ENCODE measurements around the gene PLA2G1B.
A peak's percentile ranks its signal among the peaks of the same experiment; 100 is the strongest.
"Not testable (repeated sequence)": the region's sequence is repeated elsewhere in the genome, so short reads cannot be mapped to it uniquely, and the experiment has no call there.

The PLA2G1B gene

GRCh38 chr12:120358412-120359100, 31.0 kb upstream of the PLA2G1B start:
- DNase-seq (ENCODE audit: low spot score) = no peak

DNA sequence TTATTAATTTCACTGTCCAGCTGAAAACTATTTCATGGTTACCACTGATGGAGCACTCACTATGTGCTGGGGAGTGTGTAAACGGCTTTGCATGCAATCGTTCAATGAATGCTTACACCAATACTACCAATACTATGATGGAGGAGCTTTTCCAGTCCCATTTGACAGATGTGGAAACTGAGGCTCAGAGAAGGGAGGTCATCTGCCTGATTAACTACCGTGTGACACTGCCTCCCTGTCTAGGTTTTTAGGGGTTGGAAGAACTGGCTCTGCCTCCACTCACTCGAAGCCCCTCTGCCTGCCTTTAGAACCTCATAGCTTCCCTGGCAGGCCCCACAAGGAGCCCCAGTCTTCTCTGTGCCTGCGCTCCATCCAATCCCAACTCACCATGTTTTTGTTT, 29.5 kb upstream of the PLA2G1B start:
- no peak for DNase-seq (ENCODE audit: low spot score)

DNA sequence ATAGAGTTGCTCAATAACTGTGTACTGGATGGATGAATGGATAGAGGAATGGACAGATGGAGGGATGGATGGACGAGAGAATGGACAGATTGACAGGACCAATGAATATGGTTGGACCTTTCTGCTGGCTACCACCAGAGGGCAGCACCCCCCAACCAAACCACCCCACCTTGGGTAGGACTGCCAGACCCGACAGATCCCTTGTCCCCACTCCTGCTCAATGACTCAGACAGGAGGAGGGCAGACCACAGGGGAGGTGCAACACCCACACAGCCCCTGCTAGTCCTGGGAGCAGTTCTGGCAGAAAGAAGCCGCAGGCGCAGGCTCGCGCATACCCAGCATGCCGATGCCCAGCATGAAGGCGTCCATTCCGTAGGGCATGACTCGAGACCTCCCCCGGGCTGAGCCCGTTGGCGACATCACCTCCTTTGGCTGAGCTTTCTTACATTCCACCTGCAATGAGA, 29.0 kb upstream of the PLA2G1B start:
- DNase-seq (ENCODE audit: low spot score) = peak; percentile 62

- no peak for DNase-seq (ENCODE audit: low spot score)
Observed at GRCh38 chr12:120353556-120354317, 26.2 kb upstream of the PLA2G1B start.

DNA sequence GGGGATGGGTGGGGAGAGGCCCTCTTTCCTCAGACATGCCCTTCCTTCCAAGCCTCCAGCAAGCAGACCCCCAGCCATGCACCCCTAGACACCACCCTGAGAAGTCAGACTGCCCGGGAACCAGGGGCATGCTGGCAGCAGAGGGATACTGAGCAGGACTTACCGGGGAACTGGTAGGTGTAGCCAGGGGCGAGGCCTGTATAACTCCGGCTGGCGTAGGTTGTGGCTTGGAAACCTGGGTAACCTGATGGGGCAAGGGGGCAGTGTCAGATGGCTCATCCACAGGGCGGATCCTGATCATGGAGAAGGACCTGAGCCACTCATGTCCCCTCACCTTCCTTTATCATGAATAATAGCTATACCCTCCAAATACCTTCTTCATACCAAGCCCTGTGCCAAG, 25.6 kb upstream of the PLA2G1B start:
- no peak for DNase-seq (ENCODE audit: low spot score)

DNA sequence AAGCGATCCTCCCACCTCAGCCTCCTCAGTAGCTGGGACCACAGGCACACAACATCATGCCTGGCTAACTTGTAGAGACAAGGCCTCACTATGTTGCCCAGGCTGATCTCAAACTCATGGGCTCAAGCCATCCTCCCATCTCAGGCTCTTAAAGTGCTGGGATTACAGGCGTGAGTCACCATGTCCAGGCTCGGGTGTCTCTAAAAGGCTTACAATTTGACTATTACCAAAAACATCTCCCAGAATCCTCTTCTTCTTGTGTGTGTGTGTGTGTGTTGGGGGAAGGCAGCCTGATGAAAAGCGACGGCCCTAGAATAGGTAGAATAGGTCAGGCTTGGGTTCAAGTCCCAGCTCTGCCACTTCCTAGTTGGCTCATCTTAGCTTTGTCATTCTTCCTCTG, 24.5 kb upstream of the PLA2G1B start:
- DNase-seq (ENCODE audit: low spot score) = no peak

DNA sequence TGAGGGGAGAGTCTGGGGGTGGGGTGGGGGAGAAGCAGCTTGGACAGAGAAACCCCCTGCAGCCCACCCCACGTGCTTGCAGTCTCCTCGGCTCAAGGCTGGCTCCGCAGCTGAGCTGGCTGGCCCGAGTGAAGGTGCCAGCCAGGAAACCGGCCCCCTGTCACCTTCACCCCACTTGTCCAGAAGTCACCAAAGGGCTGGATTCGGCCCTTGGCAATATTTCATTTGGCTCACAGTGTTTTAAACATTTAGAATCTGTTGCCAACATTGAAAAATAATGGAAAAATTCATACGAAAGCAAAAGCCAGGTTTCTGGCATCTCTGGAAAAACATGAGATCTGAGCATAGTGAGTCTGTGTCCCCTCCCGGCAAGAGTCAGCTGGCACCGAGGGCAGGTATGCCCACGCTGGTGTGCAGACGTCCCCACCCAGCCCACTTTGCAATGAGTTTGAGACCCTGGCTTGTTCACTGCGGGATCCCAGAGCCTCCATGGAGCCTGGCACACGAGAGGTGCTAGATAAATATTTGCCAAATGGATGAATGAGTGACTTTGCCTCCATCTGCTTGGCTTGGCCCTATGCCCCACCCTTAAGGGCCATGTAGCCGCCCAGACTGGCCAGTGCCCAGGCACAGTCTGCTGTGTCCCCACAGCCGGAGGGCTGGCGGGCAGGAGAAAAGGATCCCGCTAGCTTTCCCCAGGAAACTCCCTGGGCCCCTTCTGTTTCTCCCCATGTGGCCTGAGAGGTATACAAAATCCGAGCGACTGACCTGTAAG, 23.2 kb upstream of the PLA2G1B start:
- no peak for DNase-seq (ENCODE audit: low spot score)

DNA sequence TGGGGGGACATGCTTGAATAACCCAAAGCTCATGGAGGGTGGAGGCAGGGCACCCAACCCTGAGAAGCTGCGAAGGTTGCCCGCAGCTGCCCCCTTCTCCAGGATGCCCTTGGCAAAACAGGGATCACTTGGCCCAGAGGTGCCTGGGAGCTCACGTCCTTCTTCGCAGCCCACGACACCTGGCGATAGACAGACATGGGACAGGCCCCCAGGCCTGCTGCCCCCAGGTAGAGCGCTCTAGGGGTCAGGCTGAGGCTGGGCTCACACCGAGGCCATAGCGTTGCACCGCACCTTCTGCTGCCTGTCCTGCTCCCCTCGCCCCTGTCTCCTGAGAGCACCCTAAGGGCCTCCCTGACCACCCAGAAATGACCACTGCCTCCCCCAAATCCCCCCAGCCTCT, 20.2 kb upstream of the PLA2G1B start:
- no peak for DNase-seq (ENCODE audit: low spot score)

DNA sequence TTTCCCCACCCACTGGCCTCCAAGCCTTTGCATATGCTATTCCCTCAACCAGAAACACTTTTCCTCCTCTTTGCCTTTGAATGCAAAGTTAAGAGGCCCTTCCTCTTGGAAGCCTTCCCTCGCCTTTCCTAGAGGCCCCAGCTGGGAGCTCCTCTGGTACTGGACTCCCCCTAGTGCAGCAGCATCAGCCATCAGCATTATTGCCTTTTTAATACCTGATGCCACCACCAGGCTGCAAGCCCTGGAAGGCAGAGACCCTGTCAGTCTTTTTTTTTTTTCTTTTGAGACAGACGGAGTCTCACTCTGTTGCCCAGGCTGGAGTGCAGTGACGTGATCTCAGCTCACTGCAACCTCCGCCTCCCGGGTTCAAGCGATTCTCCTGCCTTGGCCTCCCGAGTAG, 19.1 kb upstream of the PLA2G1B start:
- no peak for DNase-seq (ENCODE audit: low spot score)

DNA sequence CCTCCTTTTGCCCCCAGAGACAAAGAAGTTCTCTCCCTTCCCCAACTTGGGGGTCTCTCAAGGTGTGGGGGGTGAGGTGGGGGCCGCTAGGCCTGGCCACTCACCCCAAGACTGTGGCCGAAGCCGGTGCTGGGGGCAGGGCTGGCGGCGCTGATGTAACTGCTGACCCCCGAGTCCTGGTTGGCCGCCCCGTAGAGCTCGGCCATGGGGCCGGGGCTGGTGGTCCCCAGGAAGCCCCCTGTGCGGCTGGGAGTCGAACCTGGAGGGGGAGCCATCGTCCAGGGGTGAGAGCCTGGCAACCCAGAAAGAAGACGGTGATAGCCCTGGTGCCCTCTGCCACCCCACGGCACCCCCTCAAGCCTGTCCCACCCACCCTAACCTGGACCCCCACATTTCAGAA, 18.5 kb upstream of the PLA2G1B start:
- no peak for DNase-seq (ENCODE audit: low spot score)

DNA sequence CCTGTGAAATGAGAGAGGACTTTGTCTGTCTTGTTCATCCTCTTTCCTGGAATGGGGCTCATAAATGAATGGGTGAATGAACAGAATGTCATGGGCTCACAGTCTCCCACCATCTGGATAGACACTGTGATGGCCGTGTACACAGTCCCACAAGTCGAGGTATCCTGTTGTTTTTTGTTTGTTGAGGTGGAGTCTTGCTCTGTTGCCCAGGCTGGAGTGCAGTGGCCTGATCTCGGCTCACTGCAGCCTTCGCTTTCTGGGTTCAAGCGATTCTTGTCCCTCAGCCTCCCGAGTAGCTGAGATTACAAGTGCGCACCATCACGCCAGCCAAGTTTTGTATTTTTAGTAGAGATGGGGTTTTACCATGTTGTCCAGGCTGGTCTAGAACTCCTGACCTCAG, 16.1 kb upstream of the PLA2G1B start:
- DNase-seq (ENCODE audit: low spot score) = no peak

DNA sequence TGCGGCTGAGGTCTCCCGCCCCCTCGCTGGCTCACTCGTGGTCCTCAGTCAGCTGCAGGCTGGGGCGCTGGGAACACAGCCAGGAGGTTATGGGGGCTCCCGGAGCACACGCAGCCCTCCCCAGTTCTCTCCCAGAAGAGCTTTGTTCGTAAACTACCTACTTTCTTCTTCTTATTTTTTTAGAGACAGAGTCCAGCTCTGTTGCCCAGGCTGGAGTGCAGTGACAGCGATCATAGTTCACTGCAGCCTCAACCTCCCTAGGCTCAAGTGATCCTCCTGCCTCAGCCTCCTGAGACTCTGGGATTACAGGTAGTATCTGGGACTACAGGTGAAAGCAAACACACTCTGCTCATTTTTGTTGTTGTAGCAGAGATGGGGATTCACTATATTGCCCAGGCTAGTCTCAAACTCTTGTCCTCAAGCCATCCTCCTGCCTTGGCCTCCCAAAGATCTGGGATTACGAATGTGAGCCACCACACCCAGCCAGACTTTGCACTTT, 15.5 kb upstream of the PLA2G1B start:
- DNase-seq (ENCODE audit: low spot score) = no peak

DNA sequence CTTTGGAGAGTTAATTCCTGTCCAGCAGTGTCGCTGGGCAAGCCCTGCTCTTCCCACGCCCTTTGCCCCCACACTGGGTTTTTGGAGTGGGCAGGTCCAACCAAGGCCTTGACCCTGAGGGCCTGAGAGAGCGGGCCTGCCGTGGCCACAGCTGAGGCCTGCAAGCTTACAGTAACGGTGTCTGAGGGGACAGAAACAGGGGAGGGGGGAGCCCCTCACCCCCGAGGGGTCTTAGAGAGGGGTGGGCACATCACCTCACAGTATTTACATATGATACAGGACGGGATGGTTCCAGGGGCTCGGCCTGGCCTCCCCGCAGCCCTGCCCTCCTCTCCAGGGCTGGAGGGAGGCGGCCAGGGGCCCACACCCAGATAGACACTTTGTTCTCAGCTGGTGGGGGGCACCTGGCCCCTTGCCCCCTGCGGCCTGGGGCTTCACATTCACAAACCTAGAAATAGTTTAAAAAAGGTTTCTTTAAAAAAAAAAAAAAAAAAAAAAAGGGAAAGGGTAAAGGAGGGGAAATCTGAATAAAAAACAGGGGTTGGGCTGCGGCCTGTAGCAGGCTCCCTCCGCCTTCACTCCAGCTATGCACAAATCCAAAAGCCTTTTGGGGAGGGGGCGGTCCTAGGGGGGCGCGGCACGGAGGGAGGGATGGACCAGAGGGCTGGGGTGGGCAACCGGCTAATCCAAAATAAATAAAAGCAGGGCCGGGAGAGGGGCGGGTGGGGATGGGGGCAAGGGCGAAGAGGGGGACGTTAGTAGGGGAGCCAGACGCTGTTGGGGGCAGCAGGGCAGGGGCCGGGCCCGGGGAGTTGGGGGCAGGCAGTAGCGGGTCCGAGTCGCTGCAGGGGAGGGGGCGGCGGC, 14.8 kb upstream of the PLA2G1B start:
- no peak for DNase-seq (ENCODE audit: low spot score)

- DNase-seq (ENCODE audit: low spot score) = no peak
Observed at GRCh38 chr12:120339256-120339655, 11.7 kb upstream of the PLA2G1B start.

GRCh38 chr12:120337730-120338129, 10.2 kb upstream of the PLA2G1B start:
- DNase-seq (ENCODE audit: low spot score) = no peak

DNA sequence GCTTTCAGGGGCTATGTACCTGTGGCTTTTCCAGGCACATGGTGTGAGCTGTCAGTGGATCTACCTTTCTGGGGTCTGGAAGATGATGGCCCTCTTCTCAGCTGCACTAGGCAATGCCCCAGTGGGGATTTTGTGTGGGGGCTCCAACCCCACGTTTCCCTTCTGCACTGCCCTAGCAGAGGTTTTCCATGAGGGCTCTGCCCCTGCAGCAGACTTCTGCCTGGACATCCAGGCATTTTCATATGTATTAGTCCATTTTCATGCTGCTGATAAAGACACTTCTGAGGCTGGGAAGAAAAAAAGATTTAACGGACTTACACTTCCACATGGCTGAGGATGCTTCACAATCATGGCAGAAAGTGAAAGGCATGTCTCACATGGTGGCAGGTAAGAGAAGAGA, 8.8 kb upstream of the PLA2G1B start:
- DNase-seq (ENCODE audit: low spot score) = not testable (repeated sequence)

DNA sequence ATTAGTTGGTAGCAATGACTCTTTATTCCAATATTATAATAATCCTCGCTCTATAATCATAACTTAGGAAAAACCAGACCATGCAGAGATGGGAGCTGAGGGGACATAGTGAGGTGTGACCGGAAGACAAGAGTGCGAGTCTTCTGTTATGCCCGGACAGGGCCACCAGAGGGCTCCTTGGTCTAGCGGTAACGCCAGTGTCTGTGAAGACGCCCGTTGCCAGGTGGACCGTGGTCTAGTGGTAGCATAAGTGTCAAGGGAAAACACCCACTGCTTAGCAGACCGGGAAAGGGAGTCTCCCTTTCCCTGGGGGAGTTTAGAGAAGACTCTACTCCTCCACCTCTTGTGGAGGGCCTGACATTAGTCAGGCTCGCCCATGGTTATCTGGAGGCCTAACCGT, 7.9 kb upstream of the PLA2G1B start:
- DNase-seq (ENCODE audit: low spot score) = not testable (repeated sequence)

GRCh38 chr12:120332523-120332922, 4.9 kb upstream of the PLA2G1B start:
- no peak for DNase-seq (ENCODE audit: low spot score)

- no peak for DNase-seq (ENCODE audit: low spot score)
Observed at GRCh38 chr12:120332041-120332440, 4.5 kb upstream of the PLA2G1B start.

GRCh38 chr12:120331390-120331789, 3.8 kb upstream of the PLA2G1B start:
- no peak for DNase-seq (ENCODE audit: low spot score)

- DNase-seq (ENCODE audit: low spot score) = no peak
Observed at GRCh38 chr12:120328228-120328627, 649 bp upstream of the PLA2G1B start.

Data from CD4-positive, alpha-beta T cell treated with Interleukin-6 at 100 ng/mL for 8 hours (primary cell).